Pancreas (tissue), 10 donors: Measurements from ENCODE around the gene UQCC5. TPM values are rescaled to one million over a fixed set of nuclear protein-coding genes. Genes with fewer than 3 reads are reported as not detected.

Experiments used
- ATAC-seq, 4 donors: fragments of 200-7000 bp; cut with Tn5 transposase; one replicate each; pipeline versions ENCODE4 v1.8.0 to v1.9.1; 2020; ENCODE audit warnings: mild to moderate bottlenecking in 4 of 4, moderate library complexity in 4 of 4
- DNase-seq, 6 donors: peaks; one replicate each; pipeline ENCODE4 v3.0.0-alpha.2; 2020
- FAIRE-seq: peaks from 2 replicates; lab custom pipeline; 2012; peaks lifted over from hg19 to GRCh38; lab: Jason Lieb, UNC
- H3K27ac ChIP-seq, 4 donors: fragments of 200-600 bp; sonication (generic); 1 replicate in 3 of 4; 2 replicates in 1 of 4; pipeline versions ENCODE4 v1.5.0 to v1.8.0; 2020
- H3K27me3 ChIP-seq, 4 donors: fragments of 200-600 bp; one replicate each; pipeline ENCODE4 v1.8.0; 2021
- H3K36me3 ChIP-seq, 3 donors: fragments of 200-600 bp; sonication (generic) in 1 of 3; one replicate each; pipeline versions ENCODE4 v1.5.0 to v1.8.0; 2020 to 2021
- H3K4me1 ChIP-seq, 3 donors: fragments of 200-600 bp; one replicate each; pipeline ENCODE4 v1.8.0; 2021
- H3K4me3 ChIP-seq, 4 donors: fragments of 200-600 bp; sonication (generic) in 2 of 4; one replicate each; pipeline versions ENCODE4 v1.5.0 to v1.8.0; 2020 to 2021
- H3K9me3 ChIP-seq, 4 donors: fragments of 200-600 bp; one replicate each; pipeline ENCODE4 v1.8.0; 2021
- CTCF ChIP-seq, 4 donors: fragments of 200-600 bp; sonication (generic) in 3 of 4; IDR thresholded peaks; one replicate each; pipeline versions ENCODE4 v1.5.0 to v1.8.0; 2021; ENCODE audit warnings: antibody characterized with exemption in 4 of 4
- WGBS, 2 donors: extraction: QIAGEN DNeasy Blood & Tissue Kit; methylation state at CpG; one replicate each; pipeline ENCODE4 v1.1.7; 2013; 5-methylcytosine and 5-hydroxymethylcytosine counted together
- intact Hi-C, 3 donors: fragments of 100-400 bp; cut with DNase I; formaldehyde crosslinking; loops; one replicate each; pipeline versions ENCODE4 v1.11.1 to v1.14.2; 2022
- polyA plus RNA-seq, 2 donors: library from polyadenylated mRNA; stranded (reverse); fragments of 200-250 nt; gene quantifications; one replicate each; pipeline ENCODE4 v1.2.3, GENCODE V29; 2013
- total RNA-seq, 6 donors: library from RNA; stranded (reverse); fragmentation: NEBNext Ultra II Directional in 4 of 6; extraction: Animal tissue kit (Norgen Biotek cat#: 25700) in 4 of 6; gene quantifications; one replicate each; pipeline versions ENCODE4 v1.2.1 to v1.2.4, GENCODE V29; 2021 to 2023
- donor health status: healthy with polysubstance abuse.
- donor health status: DM: no; HTN: no; CAD: no; lungs with moderate emphysema.
- donor health status: DM: no; HTN: no; CAD: no.
- donor health status: control.
- donor health status: control.
- donor health status: Bipolar disorder and iron deficiency.
- donor health status: DM: yes; HTN: yes; CAD: no.
- donor health status: DM: no; HTN: no; CAD: no.
- donor health status: DM: no; HTN: no; CAD: no.
- donor health status: DM: yes; HTN: yes; CAD: no.

The UQCC5 gene
- total and polyA plus RNA-seq, 8 donors: 5.0 to 41.8 (median 7.7) TPM

- peak overlapping the region; percentile 81 to 89 (median 86) for H3K27ac ChIP-seq
- ATAC-seq (peak in 1 of 4 donors; percentile 1), DNase-seq (no peak), FAIRE-seq (no peak)
- intact Hi-C loops: no loop called here
- no peaks in the 10 kb centered on the region for H3K9me3 ChIP-seq
- H3K36me3 ChIP-seq: no peaks in the 10 kb centered on the region
- H3K4me3 ChIP-seq: peak overlapping the region; percentile 36 to 65 (median 55)
- peaks cover 12 to 25% (median 13%) of the 10 kb centered on the region in 3 donors for H3K4me1 ChIP-seq
- no peak for TF ChIP-seq CTCF (IDR thresholded peaks at IDR 0.05)
- H3K27me3 ChIP-seq: no peaks in the 10 kb centered on the region
- WGBS, 2 donors: 1 to 2% methylated on average over 6 of the region's 6 CpGs
These were observed 788 bp downstream of the UQCC5 start for GRCh38 chr3:52537165-52537620.

- DNase-seq (peak in 1 of 6 donors; percentile 25), FAIRE-seq (no peak), ATAC-seq (no peak)
- H3K27ac ChIP-seq: peak overlapping the region in 2 of 4 donors; percentile 81 to 89
- H3K27me3 ChIP-seq: no peaks in the 10 kb centered on the region
- H3K36me3 ChIP-seq: no peaks in the 10 kb centered on the region
- peak overlapping the region in 3 of 4 donors; percentile 51 to 65 (median 59) for H3K4me3 ChIP-seq
- TF ChIP-seq CTCF (IDR thresholded peaks at IDR 0.05): no peak
- intact Hi-C loops: no loop called here
- H3K9me3 ChIP-seq: no peaks in the 10 kb centered on the region
- 43 to 60% methylated on average over 7 of the region's 7 CpGs for WGBS, 2 donors
- H3K4me1 ChIP-seq: peaks cover 12 to 25% (median 13%) of the 10 kb centered on the region in 3 donors
These were observed 1.5 kb downstream of the UQCC5 start for GRCh38 chr3:52537726-52538421.

GRCh38 chr3:52539010-52539653, 2.7 kb downstream of the UQCC5 start:
- intact Hi-C loops: no loop called here
- Histone ChIP-seq H3K36me3 (no peaks in the 10 kb centered on the region), H3K27ac (no peak overlapping the region), H3K9me3 (no peaks in the 10 kb centered on the region), H3K4me1 (peaks cover 12 to 25% (median 13%) of the 10 kb centered on the region in 3 donors), H3K4me3 (no peak overlapping the region), H3K27me3 (no peaks in the 10 kb centered on the region)
- FAIRE-seq: no peak
- 73 to 90% methylated on average over 5 of the region's 5 CpGs for WGBS, 2 donors
- DNase-seq: no peak
- TF ChIP-seq CTCF (IDR thresholded peaks at IDR 0.05): no peak
- ATAC-seq: no peak

GRCh38 chr3:52541050-52541449, 4.6 kb downstream of the UQCC5 start:
- FAIRE-seq (no peak), ATAC-seq (no peak), DNase-seq (no peak)
- TF ChIP-seq CTCF (IDR thresholded peaks at IDR 0.05): no peak
- no peak overlapping the region for H3K4me3 ChIP-seq
- no peaks in the 10 kb centered on the region for H3K27me3 ChIP-seq
- H3K36me3 ChIP-seq: peaks cover 0 to 6% (median 0%) of the 10 kb centered on the region in 3 donors
- no peak overlapping the region for H3K27ac ChIP-seq
- intact Hi-C loops: no loop called here
- no peaks in the 10 kb centered on the region for H3K9me3 ChIP-seq
- peaks cover 12 to 25% (median 13%) of the 10 kb centered on the region in 3 donors for H3K4me1 ChIP-seq
- WGBS, 2 donors: 77 to 82% methylated on average over 2 of the region's 2 CpGs
